Astrocyte of the cerebellum (primary cell): ENCODE measurements around the gene DRAM1.

Experiments used
- DNase-seq: peaks from one replicate; pipeline ENCODE4 v3.0.0-alpha.2; 2011; ENCODE audit warnings: low read depth
- H3K4me3 ChIP-seq: 2 replicates; pipeline ENCODE4 v1.5.1; 2011; ENCODE audit warnings: mild to moderate bottlenecking, low read depth, low read length, moderate library complexity
- in situ Hi-C: cut with HindIII; loops from 2 replicates; pipeline ENCODE4 v1.10.0; 2017; ENCODE audit warnings: low sequenced_read_pairs
- TF ChIP-seq, protein P1 (sequence below): IDR thresholded peaks from 2 replicates; pipeline ENCODE4 v1.5.1; 2012; ENCODE audit warnings: low read length, low read depth, moderate library complexity, mild to moderate bottlenecking; ENCODE audit errors: missing control alignments

Gene DRAM1

DNA sequence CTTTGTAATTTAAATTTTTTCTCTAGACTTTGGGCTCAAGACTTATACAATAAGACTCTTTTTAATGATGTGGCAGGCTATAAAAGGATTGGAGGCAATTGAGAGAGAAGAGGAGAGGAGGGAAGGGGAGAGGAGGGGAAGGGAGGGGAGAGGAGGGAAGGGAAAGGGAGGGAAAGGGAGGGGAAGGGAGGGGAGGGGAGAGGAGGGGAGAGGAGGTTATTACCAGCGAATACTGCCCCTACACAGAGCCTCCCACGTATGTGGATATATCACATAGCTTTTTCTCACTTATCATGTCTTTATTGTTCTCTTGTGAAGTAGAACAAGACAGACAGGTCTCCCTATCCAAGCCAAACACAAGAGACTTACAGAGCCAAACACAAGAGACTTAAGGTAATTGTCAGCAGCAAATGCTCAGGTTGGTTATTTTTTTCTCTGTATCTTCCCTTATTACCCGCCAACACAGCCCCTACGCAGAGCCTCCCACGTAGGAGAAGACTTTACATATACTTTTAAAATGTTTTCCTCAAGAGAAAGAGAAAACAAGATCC lies 63.1 kb downstream of the DRAM1 start:
- in situ Hi-C loops = no loop called here
- TF ChIP-seq, protein P1, sequence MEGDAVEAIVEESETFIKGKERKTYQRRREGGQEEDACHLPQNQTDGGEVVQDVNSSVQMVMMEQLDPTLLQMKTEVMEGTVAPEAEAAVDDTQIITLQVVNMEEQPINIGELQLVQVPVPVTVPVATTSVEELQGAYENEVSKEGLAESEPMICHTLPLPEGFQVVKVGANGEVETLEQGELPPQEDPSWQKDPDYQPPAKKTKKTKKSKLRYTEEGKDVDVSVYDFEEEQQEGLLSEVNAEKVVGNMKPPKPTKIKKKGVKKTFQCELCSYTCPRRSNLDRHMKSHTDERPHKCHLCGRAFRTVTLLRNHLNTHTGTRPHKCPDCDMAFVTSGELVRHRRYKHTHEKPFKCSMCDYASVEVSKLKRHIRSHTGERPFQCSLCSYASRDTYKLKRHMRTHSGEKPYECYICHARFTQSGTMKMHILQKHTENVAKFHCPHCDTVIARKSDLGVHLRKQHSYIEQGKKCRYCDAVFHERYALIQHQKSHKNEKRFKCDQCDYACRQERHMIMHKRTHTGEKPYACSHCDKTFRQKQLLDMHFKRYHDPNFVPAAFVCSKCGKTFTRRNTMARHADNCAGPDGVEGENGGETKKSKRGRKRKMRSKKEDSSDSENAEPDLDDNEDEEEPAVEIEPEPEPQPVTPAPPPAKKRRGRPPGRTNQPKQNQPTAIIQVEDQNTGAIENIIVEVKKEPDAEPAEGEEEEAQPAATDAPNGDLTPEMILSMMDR = no peak
- no peak overlapping the region for H3K4me3 ChIP-seq
- no peak for DNase-seq

- TF ChIP-seq, protein P1 = no peak
- no peak overlapping the region for H3K4me3 ChIP-seq
- no peak for DNase-seq
- in situ Hi-C loops = no loop called here
These were observed 64.2 kb downstream of the DRAM1 start for GRCh38 chr12:101941306-101942249.

GRCh38 chr12:101942250-101942605 lies 64.8 kb downstream of the DRAM1 start:
- H3K4me3 ChIP-seq = no peak overlapping the region
- no peak for DNase-seq
- TF ChIP-seq, protein P1 = no peak
- in situ Hi-C loops = no loop called here

GRCh38 chr12:101945369-101946232 lies 68.2 kb downstream of the DRAM1 start:
- H3K4me3 ChIP-seq = no peak overlapping the region
- in situ Hi-C loops = no loop called here
- DNase-seq = no peak
- TF ChIP-seq, protein P1 = no peak

- H3K4me3 ChIP-seq = no peak overlapping the region
- in situ Hi-C loops = no loop called here
- TF ChIP-seq, protein P1 = no peak
- DNase-seq = no peak
These were observed 68.8 kb downstream of the DRAM1 start for GRCh38 chr12:101946233-101946611.

DNA sequence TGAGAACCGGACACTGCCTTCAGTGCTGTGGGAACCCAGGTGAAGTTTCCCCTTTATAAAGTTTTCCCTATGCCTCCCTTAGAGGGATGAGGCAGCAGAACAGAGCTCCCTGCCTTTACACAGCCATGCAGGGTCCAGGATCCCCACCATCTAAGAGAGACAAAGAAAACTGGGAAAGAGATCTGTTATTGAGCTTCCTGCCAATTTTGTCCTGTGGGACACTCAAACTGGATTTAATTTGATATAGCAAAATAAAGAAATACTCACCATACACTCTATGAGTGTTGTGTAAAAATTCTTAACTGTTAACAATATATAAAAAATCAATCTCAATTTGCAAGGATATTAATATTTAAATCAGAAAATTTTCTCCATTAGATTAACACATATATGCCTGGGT lies 69.9 kb downstream of the DRAM1 start:
- no peak overlapping the region for H3K4me3 ChIP-seq
- in situ Hi-C loops = no loop called here
- TF ChIP-seq, protein P1 = no peak
- no peak for DNase-seq
